Jurkat, Clone E6-1 (cell line): ENCODE data around the gene BDP1.
A peak's percentile ranks its signal among the peaks of the same experiment; 100 is the strongest.
"Not testable (repeated sequence)": the region's sequence is repeated elsewhere in the genome, so short reads cannot be mapped to it uniquely, and the experiment has no call there.

Source experiments
- DNase-seq: peaks from one replicate; pipeline ENCODE4 v3.0.0-alpha.2; 2011; ENCODE audit warnings: low read depth, low spot score
- H3K4me3 ChIP-seq: 2 replicates; pipeline ENCODE4 v1.5.1; 2011; ENCODE audit warnings: mild to moderate bottlenecking, low read length, control low read depth, moderate library complexity

The BDP1 gene

GRCh38 chr5:71550885-71551284 lies 95.4 kb downstream of the BDP1 start:
- H3K4me3 ChIP-seq, DNase-seq: not testable (repeated sequence)

GRCh38 chr5:71551582-71551981 lies 96.1 kb downstream of the BDP1 start:
- not testable (repeated sequence) for H3K4me3 ChIP-seq, DNase-seq

GRCh38 chr5:71552026-71552749 lies 96.7 kb downstream of the BDP1 start:
- DNase-seq = not testable (repeated sequence)

GRCh38 chr5:71563161-71563560 lies 107.7 kb downstream of the BDP1 start:
- no peak for DNase-seq
- no peak overlapping the region for H3K4me3 ChIP-seq

More at GRCh38 chr5:71552026-71552749, 96.7 kb downstream of the BDP1 start:
- not testable (repeated sequence) for H3K4me3 ChIP-seq

GRCh38 chr5:71564895-71565294 lies 109.4 kb downstream of the BDP1 start:
- no peak overlapping the region for H3K4me3 ChIP-seq
- no peak for DNase-seq

GRCh38 chr5:71569748-71570509 lies 114.5 kb downstream of the BDP1 start:
- no peak overlapping the region for H3K4me3 ChIP-seq
- DNase-seq = no peak

GRCh38 chr5:71571811-71572210 lies 116.4 kb downstream of the BDP1 start:
- H3K4me3 ChIP-seq, DNase-seq: not testable (repeated sequence)

GRCh38 chr5:71573591-71573990 lies 118.1 kb downstream of the BDP1 start:
- no peak overlapping the region for H3K4me3 ChIP-seq
- no peak for DNase-seq

- DNase-seq, H3K4me3 ChIP-seq: not testable (repeated sequence)
Observed at GRCh38 chr5:71575588-71575987, 120.1 kb downstream of the BDP1 start.

GRCh38 chr5:71576241-71576640 lies 120.8 kb downstream of the BDP1 start:
- DNase-seq = no peak
- no peak overlapping the region for H3K4me3 ChIP-seq

GRCh38 chr5:71577839-71578238 lies 122.4 kb downstream of the BDP1 start:
- DNase-seq, H3K4me3 ChIP-seq: not testable (repeated sequence)

- no peak overlapping the region for H3K4me3 ChIP-seq
- no peak for DNase-seq
Observed at GRCh38 chr5:71582945-71583584, 127.6 kb downstream of the BDP1 start.

- H3K4me3 ChIP-seq = peak overlapping the region; percentile 61
- DNase-seq = no peak
Observed at GRCh38 chr5:71586052-71586940, 130.8 kb downstream of the BDP1 start.

- DNase-seq = peak; percentile 83
- peak within 1 kb of the TSS; percentile 61 for H3K4me3 ChIP-seq
Observed at GRCh38 chr5:71586941-71587765, 131.7 kb downstream of the BDP1 start, which contains the start of gene MCCC2. TSS of gene MCCC2 (plus strand) at chr5:71587340. CDS start at chr5:71587426, 86 bp downstream.

- DNase-seq = no peak
Observed at GRCh38 chr5:71587766-71588532, 132.5 kb downstream of the BDP1 start.

GRCh38 chr5:71588533-71588885 lies 133.1 kb downstream of the BDP1 start:
- H3K4me3 ChIP-seq = no peak overlapping the region; the same call in 1 of the 2 replicates
- no peak for DNase-seq

More at GRCh38 chr5:71587766-71588532, 132.5 kb downstream of the BDP1 start:
- H3K4me3 ChIP-seq = peak overlapping the region; percentile 61

- DNase-seq = no peak
- no peak overlapping the region for H3K4me3 ChIP-seq
Observed at GRCh38 chr5:71589903-71590302, 134.5 kb downstream of the BDP1 start.
